Endodermal cell (in vitro differentiated cells): ENCODE results near the gene QRICH2. TPM values are rescaled to one million over a fixed set of nuclear protein-coding genes. Genes with fewer than 3 reads are reported as not detected.

Source experiments
- DNase-seq: peaks from one replicate; pipeline ENCODE4 v3.0.0-alpha.2; 2017
- H3K27ac ChIP-seq: 2 replicates; pipeline ENCODE4 v1.5.1; 2013; ENCODE audit warnings: mild to moderate bottlenecking, low read depth, low read length, moderate library complexity
- H3K27me3 ChIP-seq: 2 replicates; pipeline ENCODE4 v1.6.1; 2013; ENCODE audit warnings: mild to moderate bottlenecking, low read length, moderate library complexity; ENCODE audit not compliant: insufficient read depth, control insufficient read depth, poor library complexity, severe bottlenecking
- H3K36me3 ChIP-seq: 2 replicates; pipeline ENCODE4 v1.7.0; 2013; ENCODE audit warnings: mild to moderate bottlenecking, low read length, moderate library complexity; ENCODE audit not compliant: control insufficient read depth, insufficient read depth
- H3K4me1 ChIP-seq: one replicate; pipeline ENCODE4 v1.7.0; 2013; ENCODE audit warnings: low read length; ENCODE audit not compliant: control insufficient read depth, insufficient read depth
- H3K4me3 ChIP-seq: 2 replicates; pipeline ENCODE4 v1.5.1; 2013; ENCODE audit warnings: mild to moderate bottlenecking, low read length, moderate library complexity
- H3K9ac ChIP-seq: 2 replicates; pipeline ENCODE4 v1.6.1; 2013; ENCODE audit warnings: mild to moderate bottlenecking, low read length, moderate library complexity; ENCODE audit not compliant: poor library complexity, severe bottlenecking; ENCODE audit errors: extremely low read depth
- H3K9me3 ChIP-seq: 2 replicates; pipeline ENCODE4 v1.6.1; 2013; ENCODE audit warnings: mild to moderate bottlenecking, low read length, moderate library complexity; ENCODE audit not compliant: control insufficient read depth
- H3K27ac Mint-ChIP-seq: 2 replicates; pipeline ENCODE4 v1.8.0; 2020; ENCODE audit warnings: mixed read lengths
- H3K27me3 Mint-ChIP-seq: 2 replicates; pipeline ENCODE4 v1.8.0; 2021; ENCODE audit warnings: mild to moderate bottlenecking, mixed read lengths; ENCODE audit not compliant: insufficient read depth
- H3K36me3 Mint-ChIP-seq: 2 replicates; pipeline ENCODE4 v1.8.0; 2020; ENCODE audit warnings: low read depth, mixed read lengths
- H3K4me1 Mint-ChIP-seq: 2 replicates; pipeline ENCODE4 v1.8.0; 2020; ENCODE audit warnings: mixed read lengths
- H3K4me3 Mint-ChIP-seq: 2 replicates; pipeline ENCODE4 v1.8.0; 2020; ENCODE audit warnings: mild to moderate bottlenecking, moderate library complexity, mixed read lengths
- H3K9me3 Mint-ChIP-seq: 2 replicates; pipeline ENCODE4 v1.8.0; 2020; ENCODE audit warnings: mild to moderate bottlenecking, mixed read lengths
- CTCF ChIP-seq: fragments of 200-600 bp; sonication (generic); conservative IDR thresholded peaks from 2 replicates; pipeline ENCODE4 v1.5.0; 2021; ENCODE audit warnings: antibody characterized with exemption, mild to moderate bottlenecking
- WGBS, 2 experiments: methylation state at CpG; one replicate each; pipeline versions ENCODE4 v1.1.5 to v1.1.7; 2013; ENCODE audit warnings: missing lambda C conversion rate in 2 of 2, mixed read lengths in 1 of 2; ENCODE audit not compliant: insufficient coverage in 1 of 2, insufficient read length in 1 of 2; 5-methylcytosine and 5-hydroxymethylcytosine counted together
- long read RNA-seq, 4 experiments: library from polyadenylated mRNA in 2 of 4; library from RNA in 1 of 4; library from capped mRNA in 1 of 4; stranded (forward) in 3 of 4; unstranded in 1 of 4; transcript quantifications; one replicate each; pipeline ENCODE4 v2.0.0, GENCODE V29; 2020 to 2021; ENCODE audit warnings: inconsistent platforms in 1 of 4
- polyA plus RNA-seq, 2 experiments: library from polyadenylated mRNA; stranded (reverse); fragments of 50-300 nt; gene quantifications; one replicate each; pipeline ENCODE4 v1.2.3, GENCODE V29; 2013
- total RNA-seq, 2 donors: library from RNA; stranded (reverse); fragmentation: NEBNext Ultra II Directional in 1 of 2; extraction: Animal tissue kit (Norgen Biotek cat#: 25700) in 1 of 2; gene quantifications; 2 replicates in 1 of 2; 3 replicates in 1 of 2; pipeline ENCODE4 v1.2.1, GENCODE V29; 2021

Gene QRICH2
- 1 to 10 TPM; 3.5 to 5.0 TPM for total RNA-seq
- polyA plus RNA-seq (2013, experiment 1 of 2) = 2.2 TPM
- 2.1 TPM for polyA plus RNA-seq (2013, experiment 2 of 2)
- long read RNA-seq, experiment 1, partial matches to known transcripts = 1 of 2 reads
- long read RNA-seq, experiment 1, other reads (novel, unspliced or antisense) = 1 of 2 reads
- long read RNA-seq, experiment 2, partial matches to known transcripts = 2 of 5 reads
- long read RNA-seq, experiment 2, other reads (novel, unspliced or antisense) = 3 of 5 reads
- long read RNA-seq, experiment 3, partial matches to known transcripts = 2 of 2 reads
- long read RNA-seq, experiment 3, other reads (novel, unspliced or antisense) = 0 of 2 reads
- long read RNA-seq, experiment 4 = 0 reads

GRCh38 chr17:76307966-76308338 is at the start of gene QRICH2:
QRICH2 (minus strand) TSS chr17:76308276; CDS start chr17:76307998, 278 bp downstream.
- Histone ChIP-seq H3K4me3 (no peak within 1 kb of the TSS), H3K4me1 (no peaks in the 10 kb centered on the region), H3K27ac (no peak within 1 kb of the TSS), H3K36me3 (peaks cover 35% of the 10 kb centered on the region), H3K9me3 (no peaks in the 10 kb centered on the region), H3K27me3 (no peaks in the 10 kb centered on the region), H3K9ac (no peak within 1 kb of the TSS)
- H3K4me1 Mint-ChIP-seq = no peaks in the 10 kb centered on the region
- H3K36me3 Mint-ChIP-seq = peaks cover 29% of the 10 kb centered on the region
- no peak within 1 kb of the TSS for H3K27ac Mint-ChIP-seq
- H3K4me3 Mint-ChIP-seq = no peak within 1 kb of the TSS
- TF ChIP-seq CTCF = no peak
- H3K9me3 Mint-ChIP-seq = no peaks in the 10 kb centered on the region
- H3K27me3 Mint-ChIP-seq = no peaks in the 10 kb centered on the region
- 95 to 96% methylated on average over 27 to 44 of the region's 44 CpGs for WGBS, 2 experiments
- no peak for DNase-seq

- H3K9me3 Mint-ChIP-seq = no peaks in the 10 kb centered on the region
- H3K4me1 Mint-ChIP-seq = peaks cover 12% of the 10 kb centered on the region
- no peaks in the 10 kb centered on the region for H3K36me3 Mint-ChIP-seq
- H3K4me3 Mint-ChIP-seq = no peak overlapping the region
- H3K27ac ChIP-seq = no peak overlapping the region
- WGBS, 2 experiments = 85 to 88% methylated on average over 4 to 6 of the region's 6 CpGs
- no peaks in the 10 kb centered on the region for H3K36me3 ChIP-seq
- H3K27ac Mint-ChIP-seq = no peak overlapping the region
- DNase-seq = no peak
- TF ChIP-seq CTCF = no peak
- no peak overlapping the region for H3K9ac ChIP-seq
- no peaks in the 10 kb centered on the region for H3K9me3 ChIP-seq
- H3K27me3 ChIP-seq = no peaks in the 10 kb centered on the region
- H3K27me3 Mint-ChIP-seq = peaks cover 4% of the 10 kb centered on the region
- no peaks in the 10 kb centered on the region for H3K4me1 ChIP-seq
- H3K4me3 ChIP-seq = no peak overlapping the region
These were observed 49.6 kb upstream of the QRICH2 start for GRCh38 chr17:76357597-76358158.

- H3K27me3 Mint-ChIP-seq = peaks cover 2% of the 10 kb centered on the region
- TF ChIP-seq CTCF = no peak
- no peak overlapping the region for H3K4me3 ChIP-seq
- H3K9me3 Mint-ChIP-seq = no peaks in the 10 kb centered on the region
- peaks cover under 1% of the 10 kb centered on the region for H3K36me3 Mint-ChIP-seq
- H3K27me3 ChIP-seq = no peaks in the 10 kb centered on the region
- no peak overlapping the region for H3K27ac ChIP-seq
- no peak overlapping the region for H3K27ac Mint-ChIP-seq
- H3K9me3 ChIP-seq = no peaks in the 10 kb centered on the region
- WGBS, 2 experiments = 87 to 95% methylated on average over 9 to 12 of the region's 12 CpGs
- peaks cover 13% of the 10 kb centered on the region for H3K4me1 Mint-ChIP-seq
- no peaks in the 10 kb centered on the region for H3K4me1 ChIP-seq
- H3K36me3 ChIP-seq = no peaks in the 10 kb centered on the region
- DNase-seq = no peak
- H3K9ac ChIP-seq = no peak overlapping the region
- no peak overlapping the region for H3K4me3 Mint-ChIP-seq
These were observed 48.9 kb upstream of the QRICH2 start for GRCh38 chr17:76356803-76357456.
